ENCODE measurements around the gene WDR49. TPM values are rescaled to one million over a fixed set of nuclear protein-coding genes. Genes with fewer than 3 reads are reported as not detected.

WDR49 gene
- 3.1 TPM for total RNA-seq (ENCODE audit: insufficient read depth, low replicate concordance)

- DNase-seq (ENCODE audit: low spot score) = peak; percentile 21
These were observed at the start of gene WDR49 for GRCh38 chr3:167653760-167654159. Gene WDR49, minus strand, starts transcription at chr3:167653942. Its CDS starts 517 bp downstream, at chr3:167653425.

GRCh38 chr3:167700926-167701325 lies 47.2 kb upstream of the WDR49 start:
- no peak for DNase-seq (ENCODE audit: low spot score)

- DNase-seq (ENCODE audit: low spot score) = no peak
These were observed 46.3 kb upstream of the WDR49 start for GRCh38 chr3:167700046-167700445.

GRCh38 chr3:167694121-167694520 lies 40.4 kb upstream of the WDR49 start:
- peak; percentile 28 for DNase-seq (ENCODE audit: low spot score)

- no peak for DNase-seq (ENCODE audit: low spot score)
These were observed 37.6 kb upstream of the WDR49 start for GRCh38 chr3:167691366-167691765.

GRCh38 chr3:167684388-167684993 lies 30.7 kb upstream of the WDR49 start:
- DNase-seq (ENCODE audit: low spot score) = peak; percentile 65

GRCh38 chr3:167679526-167679925 lies 25.8 kb upstream of the WDR49 start:
- DNase-seq (ENCODE audit: low spot score) = no peak

GRCh38 chr3:167675848-167676247 lies 22.1 kb upstream of the WDR49 start:
- no peak for DNase-seq (ENCODE audit: low spot score)

- DNase-seq (ENCODE audit: low spot score) = no peak
These were observed 19.5 kb upstream of the WDR49 start for GRCh38 chr3:167673221-167673620.

- DNase-seq (ENCODE audit: low spot score) = no peak
These were observed 18.2 kb upstream of the WDR49 start for GRCh38 chr3:167671878-167672427.

GRCh38 chr3:167669699-167670098 lies 16.0 kb upstream of the WDR49 start:
- no peak for DNase-seq (ENCODE audit: low spot score)

GRCh38 chr3:167668651-167669050 lies 14.9 kb upstream of the WDR49 start:
- DNase-seq (ENCODE audit: low spot score) = no peak

- DNase-seq (ENCODE audit: low spot score) = no peak
These were observed 12.8 kb upstream of the WDR49 start for GRCh38 chr3:167666563-167666962.

GRCh38 chr3:167662919-167663400 lies 9.2 kb upstream of the WDR49 start:
- DNase-seq (ENCODE audit: low spot score) = no peak

- DNase-seq (ENCODE audit: low spot score) = no peak
These were observed 4.0 kb upstream of the WDR49 start for GRCh38 chr3:167657684-167658225.

- DNase-seq (ENCODE audit: low spot score) = no peak
These were observed 3.1 kb upstream of the WDR49 start for GRCh38 chr3:167656821-167657220.

GRCh38 chr3:167653155-167653554 lies 587 bp downstream of the WDR49 start:
- DNase-seq (ENCODE audit: low spot score) = no peak

- DNase-seq (ENCODE audit: low spot score) = no peak
These were observed 1.9 kb downstream of the WDR49 start for GRCh38 chr3:167651826-167652225.

GRCh38 chr3:167650459-167650858 lies 3.3 kb downstream of the WDR49 start:
- DNase-seq (ENCODE audit: low spot score) = no peak

- DNase-seq (ENCODE audit: low spot score) = no peak
These were observed 4.0 kb downstream of the WDR49 start for GRCh38 chr3:167649746-167650145.

- DNase-seq (ENCODE audit: low spot score) = no peak
These were observed 9.1 kb downstream of the WDR49 start for GRCh38 chr3:167644611-167645010.

- no peak for DNase-seq (ENCODE audit: low spot score)
These were observed 22.3 kb downstream of the WDR49 start for GRCh38 chr3:167631471-167631870.

GRCh38 chr3:167626490-167626889 lies 27.3 kb downstream of the WDR49 start:
- no peak for DNase-seq (ENCODE audit: low spot score)

All from umbilical cord (tissue), 2 donors.